T-helper 2 cell treated with Interferon-gamma antibody and Interleukin-4, amounts not matched to agents 100 ng/mL and 5 ng/mL, for 36 hours (primary cell): ENCODE measurements around the gene S100A16. TPM values are rescaled to one million over a fixed set of nuclear protein-coding genes. Genes with fewer than 3 reads are reported as not detected.
"Not testable (repeated sequence)": the region's sequence is repeated elsewhere in the genome, so short reads cannot be mapped to it uniquely, and the experiment has no call there.

ENCODE experiments used
- intact Hi-C: fragments of 100-400 bp; cut with micrococcal nuclease; formaldehyde crosslinking; loops from one replicate; pipeline ENCODE4 v1.15.1; 2023
- total RNA-seq: library from RNA; stranded (reverse); gene quantifications from 2 replicates; pipeline ENCODE4 v1.2.3, GENCODE V29; 2022

S100A16 gene
- total RNA-seq, 1 donor from 2014 or later = not detected

DNA sequence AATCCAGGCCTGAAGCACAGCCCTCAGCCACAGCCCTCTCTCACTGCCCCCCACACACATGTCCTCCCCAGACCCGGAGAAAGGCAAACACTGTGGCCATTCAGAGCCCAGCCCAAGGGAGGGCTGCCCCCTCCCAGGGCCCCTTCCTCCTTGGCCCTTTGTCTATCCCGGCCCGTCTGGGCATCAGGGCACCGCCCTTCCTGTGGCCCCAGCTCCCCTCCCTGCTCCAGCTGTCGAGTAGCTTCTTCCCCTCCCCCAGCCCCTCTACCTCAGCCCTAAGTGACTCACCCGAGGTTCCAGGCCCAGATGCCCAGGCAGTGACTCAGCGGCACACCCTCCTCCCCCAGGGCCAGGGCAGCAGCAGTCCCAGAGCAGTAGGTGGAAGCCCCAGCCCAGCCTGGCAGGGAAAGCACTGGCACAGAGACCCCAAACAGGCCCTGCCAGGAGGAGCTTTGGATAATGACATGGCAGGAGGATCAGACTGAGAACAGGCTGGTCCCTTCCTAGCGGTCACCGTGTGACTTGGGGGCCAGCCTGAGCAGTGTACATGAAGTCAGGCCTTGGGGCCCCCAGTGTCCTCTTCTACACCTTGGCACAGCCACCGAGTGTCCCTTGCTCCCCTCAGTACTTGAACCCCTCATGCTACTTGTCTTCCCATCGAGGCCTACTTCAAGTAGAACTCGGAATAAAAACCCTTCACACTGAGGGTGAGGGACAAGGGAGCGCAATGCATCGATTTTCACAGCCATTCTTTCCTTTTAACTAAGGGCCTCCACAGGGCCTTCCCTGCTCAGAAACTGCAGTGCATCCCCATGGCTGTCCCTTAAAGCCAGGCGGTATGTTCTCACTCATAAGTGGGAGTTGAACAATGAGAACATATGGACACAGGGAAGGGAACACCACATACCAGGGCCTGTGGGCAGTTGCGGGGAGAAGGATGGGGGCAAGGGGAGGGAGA is 46.2 kb downstream of the S100A16 start:
- intact Hi-C loops = loop anchor here (1.0 kb wide), 1 partner anchor 21 kb away; the partner anchor contains the start of gene S100A4

DNA sequence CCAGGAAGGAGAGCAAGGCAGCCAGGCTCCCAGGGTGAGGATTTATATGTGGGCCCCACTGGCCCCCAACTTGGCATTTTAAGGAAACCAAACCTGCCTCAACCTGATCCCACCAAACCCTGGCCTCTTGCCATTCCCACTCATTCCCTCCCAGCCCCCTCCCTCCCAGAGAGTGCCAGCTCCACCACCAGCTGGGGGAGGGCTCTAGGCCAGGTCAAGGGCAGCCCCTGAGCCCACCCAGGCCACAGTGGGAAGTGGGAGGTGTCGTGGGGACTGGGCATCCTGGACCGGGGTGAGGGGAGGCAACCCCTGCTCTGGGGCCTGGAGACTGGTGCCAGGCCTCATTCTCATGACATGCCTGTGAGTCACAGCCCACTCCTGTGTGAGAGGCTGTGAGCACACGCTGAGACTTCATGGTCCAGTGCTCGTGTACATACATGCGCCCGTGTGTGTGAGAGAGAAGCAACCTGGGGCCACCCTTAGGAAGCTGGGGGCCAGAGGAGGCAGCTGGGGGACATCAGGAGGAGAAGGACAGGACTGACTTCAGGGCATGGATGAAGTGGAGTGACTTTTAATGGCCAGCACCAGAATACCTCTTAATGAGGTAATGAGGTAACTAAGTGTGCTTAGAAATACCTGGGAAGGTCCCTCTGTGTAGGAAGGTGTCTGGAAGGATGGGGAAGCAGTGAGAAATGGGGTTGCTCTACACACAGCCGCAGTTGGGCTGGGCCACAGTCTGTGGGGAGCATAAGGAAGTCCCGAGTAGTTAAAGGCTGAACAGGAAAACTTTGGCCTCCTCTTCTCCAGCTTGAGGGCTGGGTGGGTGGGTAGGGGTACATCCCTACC is 47.2 kb downstream of the S100A16 start, which contains the start of gene S100A2:
TSS of gene S100A2 (minus strand) at position 316 of the 846 bp plus-strand sequence. CDS start 1,967 bp downstream, outside the sequence.
- intact Hi-C loops = loop anchor here (1.0 kb wide), 1 partner anchor 20 kb away; the partner anchor contains the start of gene S100A4

DNA sequence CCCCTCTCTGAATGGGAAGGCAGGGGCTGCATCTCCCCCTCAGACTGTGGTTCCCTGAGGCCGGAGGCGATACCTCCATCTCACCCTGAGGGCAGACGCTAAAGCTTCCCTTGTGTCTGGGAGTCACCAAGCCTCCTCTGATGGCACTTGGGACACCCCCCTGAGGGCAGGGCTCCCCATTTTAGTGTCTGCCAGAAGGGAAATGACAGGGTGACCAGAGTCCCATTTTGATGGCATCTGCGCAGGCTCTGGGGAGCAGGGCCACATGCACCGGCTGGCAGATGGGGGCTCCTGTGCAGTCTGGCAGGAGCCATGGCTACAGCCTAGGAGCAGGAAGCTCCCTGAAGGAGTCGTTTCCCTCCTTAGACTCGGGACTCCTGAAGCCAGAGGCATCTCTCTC is 48.9 kb downstream of the S100A16 start:
- intact Hi-C loops = no loop called here

DNA sequence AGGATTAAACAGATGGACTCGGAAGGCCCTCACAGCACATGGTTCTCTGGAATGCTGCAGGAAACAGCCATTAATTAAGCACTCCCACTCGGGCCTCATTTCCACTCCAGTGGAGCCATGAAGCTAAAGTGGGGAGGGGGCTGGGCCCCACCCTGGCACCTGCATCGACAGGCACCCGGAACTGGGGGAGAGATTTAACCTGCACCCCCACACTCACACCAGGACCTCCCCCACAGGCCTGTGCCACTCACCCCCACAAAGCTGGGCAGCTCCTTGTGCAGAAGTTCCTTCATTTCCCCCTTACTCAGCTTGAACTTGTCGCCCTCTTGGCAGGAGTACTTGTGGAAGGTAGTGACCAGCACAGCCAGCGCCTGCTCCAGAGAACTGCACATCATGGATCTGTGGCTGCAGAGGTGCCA is 49.4 kb downstream of the S100A16 start:
- intact Hi-C loops = no loop called here

DNA sequence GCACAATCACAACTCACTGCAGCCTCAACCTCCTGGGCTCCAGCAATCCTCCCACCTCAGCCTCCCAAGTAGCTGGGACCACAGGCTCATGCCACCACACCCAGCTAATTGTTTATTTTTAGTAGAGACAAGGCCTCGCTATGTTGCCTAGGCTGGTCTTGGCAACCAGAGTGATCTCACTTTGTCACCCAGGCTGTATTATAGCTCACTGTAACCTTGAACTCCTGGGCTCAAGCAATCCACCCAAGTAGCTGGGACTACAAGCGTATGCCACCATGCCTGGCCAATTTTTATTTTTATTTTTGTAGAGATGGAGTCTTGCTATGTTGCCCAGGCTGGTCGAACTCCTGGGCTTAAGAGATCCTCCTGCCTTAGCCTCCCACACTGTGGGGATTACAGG is 50.9 kb downstream of the S100A16 start:
- intact Hi-C loops = not testable (repeated sequence)

DNA sequence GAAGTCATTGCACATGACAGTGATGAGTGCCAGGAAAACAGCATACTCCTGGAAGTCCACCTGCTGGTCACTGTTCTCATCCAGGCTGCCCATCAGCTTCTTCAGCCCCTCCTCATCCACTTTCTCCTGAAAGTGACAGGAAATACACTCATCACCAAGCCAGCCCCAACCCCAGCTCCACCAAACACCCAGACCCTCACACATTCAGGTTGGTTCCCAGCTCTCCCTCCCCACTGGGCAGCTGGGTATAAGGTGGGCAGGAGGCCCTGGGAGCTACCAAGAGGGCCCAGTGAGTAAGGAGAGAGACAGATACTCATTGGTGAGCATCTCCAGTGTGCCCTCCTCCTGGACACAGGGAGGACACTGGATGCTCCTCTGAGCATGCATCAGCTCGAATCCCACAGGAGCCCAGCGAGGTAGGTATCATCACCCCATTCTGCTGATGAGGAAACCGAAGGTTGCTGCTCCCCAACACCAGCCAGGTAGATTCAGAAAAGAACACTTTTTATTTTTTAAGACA is 51.4 kb downstream of the S100A16 start:
- intact Hi-C loops = no loop called here

DNA sequence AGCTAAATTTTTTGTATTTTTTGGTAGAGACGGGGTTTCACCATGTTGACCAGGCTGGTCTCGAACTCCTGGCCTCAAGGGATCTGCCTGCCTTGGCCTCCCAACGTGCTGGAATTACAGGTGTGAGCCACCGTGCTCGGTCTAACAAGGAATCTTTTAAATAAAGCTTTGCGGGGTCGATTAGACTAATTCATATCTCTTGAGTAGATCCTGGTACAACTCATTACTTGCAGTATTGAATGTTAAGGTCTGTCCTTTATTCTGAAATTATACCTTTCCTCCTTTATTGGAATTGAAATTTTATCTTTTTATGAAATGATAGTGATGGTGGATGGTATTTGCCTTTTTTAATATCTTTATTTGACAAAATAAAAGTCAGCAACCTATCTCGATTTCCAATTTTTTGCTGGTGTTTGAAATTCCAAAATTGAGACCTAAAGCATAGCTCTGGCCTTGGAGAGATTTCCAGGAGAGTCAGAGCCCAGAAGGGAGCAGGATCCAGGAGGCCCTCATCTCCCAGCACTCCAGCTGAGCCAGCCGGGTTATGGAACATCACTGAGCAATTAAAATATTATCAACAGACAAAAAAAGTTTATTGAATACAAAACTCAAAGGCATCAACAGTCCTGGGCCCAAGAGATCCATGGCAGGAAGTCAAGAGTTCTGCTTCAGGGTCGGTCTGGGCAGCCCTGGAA is 52.0 kb downstream of the S100A16 start:
- intact Hi-C loops = no loop called here

DNA sequence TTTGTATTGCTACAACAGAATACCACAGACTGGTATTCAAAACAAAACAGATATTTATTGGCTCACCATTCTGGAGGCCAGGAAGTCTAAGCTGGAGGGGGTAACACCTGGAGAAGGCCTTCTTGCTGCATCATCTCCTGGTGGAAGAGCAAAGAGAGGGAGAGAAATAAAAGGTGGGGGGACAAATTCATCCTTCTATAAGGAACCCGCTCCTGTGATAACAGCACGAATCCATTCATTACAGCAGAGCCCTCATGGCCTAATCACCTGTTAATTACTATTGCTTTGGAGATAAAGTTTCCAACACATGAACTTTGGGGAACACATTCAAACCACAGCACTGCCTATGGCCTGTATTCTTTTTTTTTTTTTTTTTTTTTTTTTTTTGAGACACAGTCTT is 52.7 kb downstream of the S100A16 start:
- intact Hi-C loops = no loop called here

DNA sequence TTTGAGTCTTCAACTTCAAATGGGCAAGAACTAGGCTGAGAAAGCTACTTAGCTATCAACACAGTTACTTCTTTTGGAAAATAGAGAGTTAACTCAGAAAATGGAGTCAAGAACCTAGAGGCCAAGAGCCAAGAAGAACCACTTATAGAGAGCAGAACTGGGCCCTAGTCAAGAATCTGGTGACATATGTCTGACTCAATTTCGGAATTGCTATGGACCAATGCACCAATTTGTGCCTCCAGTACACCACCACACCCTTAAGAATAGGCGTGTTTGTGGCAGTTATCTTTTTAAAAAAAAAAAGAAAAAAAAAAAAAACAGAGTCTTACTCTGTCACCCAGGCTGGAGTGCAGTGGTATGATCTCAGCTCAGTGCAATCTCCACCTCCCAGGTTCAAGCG is 55.1 kb downstream of the S100A16 start:
- intact Hi-C loops = no loop called here

Other genes with a start within 250 kb of the S100A16 start
- not detected in 2 replicates for gene S100A12, start 237.5 kb downstream of the S100A16 start, total RNA-seq
- gene S100A8, start 222.1 kb downstream of the S100A16 start, total RNA-seq = not detected in 2 replicates
- gene S100A7A, start 196.6 kb downstream of the S100A16 start, total RNA-seq = not detected in 2 replicates
- gene S100A7, start 152.5 kb downstream of the S100A16 start, total RNA-seq = not detected in 2 replicates
- 526 and 530 TPM in 2 replicates for gene S100A6, start 77.1 kb downstream of the S100A16 start, total RNA-seq
- gene S100A5, start 72.2 kb downstream of the S100A16 start, total RNA-seq = 4.5 and 5.4 TPM in 2 replicates
- gene S100A4, start 67.3 kb downstream of the S100A16 start, total RNA-seq = 871 and 885 TPM in 2 replicates
- gene S100A3, start 63.9 kb downstream of the S100A16 start, total RNA-seq = not detected in 2 replicates
- 0.73 and 0.89 TPM in 2 replicates for gene S100A2, start 47.3 kb downstream of the S100A16 start, total RNA-seq
- not detected in 2 replicates for gene S100A14, start 3.2 kb upstream of the S100A16 start, total RNA-seq
- 3.3 and 4.1 TPM in 2 replicates for gene S100A13, start 14.4 kb upstream of the S100A16 start, total RNA-seq
- gene S100A1, start 15.3 kb upstream of the S100A16 start, total RNA-seq = not detected in 2 replicates
- gene CHTOP, start 20.9 kb upstream of the S100A16 start, total RNA-seq = 98.9 and 101 TPM in 2 replicates
- 38.2 and 40.8 TPM in 2 replicates for gene SNAPIN, start 45.6 kb upstream of the S100A16 start, total RNA-seq
- 225 and 226 TPM in 2 replicates for gene ILF2, start 57.9 kb upstream of the S100A16 start, total RNA-seq
- gene NPR1, start 65.6 kb upstream of the S100A16 start, total RNA-seq = not detected in 2 replicates
- 62.1 and 62.9 TPM in 2 replicates for gene INTS3, start 114.9 kb upstream of the S100A16 start, total RNA-seq
- gene SLC27A3, start 162.3 kb upstream of the S100A16 start, total RNA-seq = 22.4 and 24.0 TPM in 2 replicates